ENCODE measurements around the gene SLC1A4.
"Not testable (repeated sequence)": the region's sequence is repeated elsewhere in the genome, so short reads cannot be mapped to it uniquely, and the experiment has no call there.

Gene SLC1A4

DNA sequence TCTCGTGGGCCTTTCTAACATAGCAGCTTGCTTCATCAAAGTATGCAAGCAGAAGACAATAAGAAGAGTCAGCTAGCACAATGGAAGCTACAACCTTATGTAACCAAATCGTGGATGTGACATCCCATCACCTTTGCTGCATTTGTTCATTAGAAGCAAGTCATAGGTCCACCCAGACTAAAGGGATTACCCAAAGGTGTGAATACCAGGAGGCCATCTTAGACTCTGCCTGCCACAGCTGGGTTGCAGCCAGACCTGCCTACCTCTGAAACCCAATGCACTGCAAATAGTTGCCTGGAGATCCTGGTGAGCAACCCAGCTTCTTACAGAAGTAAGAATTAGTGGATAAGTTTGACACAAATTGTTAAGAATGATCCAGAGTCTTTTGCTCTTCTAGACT is 10.6 kb downstream of the SLC1A4 start:
- H3K27ac ChIP-seq = no peak overlapping the region

DNA sequence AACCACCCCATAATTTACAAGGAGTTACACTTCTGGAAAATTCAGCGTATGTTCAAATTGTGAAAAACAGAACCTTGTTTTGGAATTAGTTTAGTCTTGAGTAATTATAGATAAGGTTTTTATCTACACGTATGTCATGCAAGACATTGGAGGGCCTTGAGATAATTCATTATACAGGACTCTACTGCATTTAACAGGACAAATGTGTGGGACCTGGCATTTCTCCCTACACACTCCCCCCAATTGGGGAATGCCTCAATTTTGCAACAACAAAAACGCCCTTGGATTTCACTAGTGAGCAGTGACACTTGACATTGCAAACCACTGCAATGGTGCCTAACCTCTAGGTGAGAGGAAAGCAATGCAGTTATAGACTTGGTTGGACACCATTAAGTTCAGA is 11.4 kb downstream of the SLC1A4 start:
- peaks cover 38% of the 10 kb centered on the region for H3K36me3 ChIP-seq
- TF ChIP-seq, protein P1, sequence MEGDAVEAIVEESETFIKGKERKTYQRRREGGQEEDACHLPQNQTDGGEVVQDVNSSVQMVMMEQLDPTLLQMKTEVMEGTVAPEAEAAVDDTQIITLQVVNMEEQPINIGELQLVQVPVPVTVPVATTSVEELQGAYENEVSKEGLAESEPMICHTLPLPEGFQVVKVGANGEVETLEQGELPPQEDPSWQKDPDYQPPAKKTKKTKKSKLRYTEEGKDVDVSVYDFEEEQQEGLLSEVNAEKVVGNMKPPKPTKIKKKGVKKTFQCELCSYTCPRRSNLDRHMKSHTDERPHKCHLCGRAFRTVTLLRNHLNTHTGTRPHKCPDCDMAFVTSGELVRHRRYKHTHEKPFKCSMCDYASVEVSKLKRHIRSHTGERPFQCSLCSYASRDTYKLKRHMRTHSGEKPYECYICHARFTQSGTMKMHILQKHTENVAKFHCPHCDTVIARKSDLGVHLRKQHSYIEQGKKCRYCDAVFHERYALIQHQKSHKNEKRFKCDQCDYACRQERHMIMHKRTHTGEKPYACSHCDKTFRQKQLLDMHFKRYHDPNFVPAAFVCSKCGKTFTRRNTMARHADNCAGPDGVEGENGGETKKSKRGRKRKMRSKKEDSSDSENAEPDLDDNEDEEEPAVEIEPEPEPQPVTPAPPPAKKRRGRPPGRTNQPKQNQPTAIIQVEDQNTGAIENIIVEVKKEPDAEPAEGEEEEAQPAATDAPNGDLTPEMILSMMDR (IDR thresholded peaks at IDR 0.05; ENCODE audit: low read depth, low read length) = no peak

More for the DNA sequence above, 10.6 kb downstream of the SLC1A4 start:
- no peak overlapping the region for H3K4me3 ChIP-seq (ENCODE audit: low read depth, low read length)
- no peaks in the 10 kb centered on the region for H3K27me3 ChIP-seq (ENCODE audit: insufficient read depth, low read depth, severe bottlenecking)
- no peaks in the 10 kb centered on the region for H3K9me3 ChIP-seq (ENCODE audit: severe bottlenecking)
- DNase-seq = no peak
- TF ChIP-seq, protein P1 (IDR thresholded peaks at IDR 0.05; ENCODE audit: low read depth, low read length) = no peak
- peaks cover 33% of the 10 kb centered on the region for H3K36me3 ChIP-seq

DNA sequence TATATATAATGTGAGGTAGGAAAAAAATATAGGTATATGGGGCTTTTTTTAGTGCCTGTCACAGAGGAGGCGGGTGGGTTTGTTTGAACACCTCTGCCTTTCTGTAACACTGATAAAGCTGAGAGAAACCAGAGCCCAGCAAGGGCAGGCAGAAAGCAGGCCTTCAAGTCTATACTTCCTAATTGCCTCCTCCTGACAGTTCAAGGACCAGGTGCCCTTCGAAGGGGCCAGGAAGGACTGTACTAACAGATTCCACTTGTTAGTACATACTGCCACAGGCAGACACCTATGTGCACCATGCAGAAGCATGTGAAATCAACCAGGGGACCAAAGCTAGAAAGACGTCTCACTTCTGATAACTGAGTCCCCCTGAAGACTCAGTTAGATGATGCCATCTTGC is 13.8 kb downstream of the SLC1A4 start:
- peaks cover 35% of the 10 kb centered on the region for H3K36me3 ChIP-seq
- no peak for DNase-seq
- H3K4me3 ChIP-seq (ENCODE audit: low read depth, low read length) = no peak overlapping the region
- no peaks in the 10 kb centered on the region for H3K27me3 ChIP-seq (ENCODE audit: insufficient read depth, low read depth, severe bottlenecking)
- TF ChIP-seq, protein P1 (IDR thresholded peaks at IDR 0.05; ENCODE audit: low read depth, low read length) = no peak
- no peaks in the 10 kb centered on the region for H3K9me3 ChIP-seq (ENCODE audit: severe bottlenecking)
- no peak overlapping the region for H3K27ac ChIP-seq

More for the DNA sequence above, 11.4 kb downstream of the SLC1A4 start:
- Histone ChIP-seq H3K9me3 (ENCODE audit: severe bottlenecking) (no peaks in the 10 kb centered on the region), H3K27ac (no peak overlapping the region), H3K27me3 (ENCODE audit: insufficient read depth, low read depth, severe bottlenecking) (no peaks in the 10 kb centered on the region), H3K4me3 (ENCODE audit: low read depth, low read length) (no peak overlapping the region)
- DNase-seq = no peak

- peaks cover 33% of the 10 kb centered on the region for H3K36me3 ChIP-seq
- not testable (repeated sequence) for H3K27ac ChIP-seq; H3K9me3 ChIP-seq (ENCODE audit: severe bottlenecking); H3K27me3 ChIP-seq (ENCODE audit: insufficient read depth, low read depth, severe bottlenecking); DNase-seq; H3K4me3 ChIP-seq (ENCODE audit: low read depth, low read length)
Measured at GRCh38 chr2:65004232-65004631, 15.0 kb downstream of the SLC1A4 start.

DNA sequence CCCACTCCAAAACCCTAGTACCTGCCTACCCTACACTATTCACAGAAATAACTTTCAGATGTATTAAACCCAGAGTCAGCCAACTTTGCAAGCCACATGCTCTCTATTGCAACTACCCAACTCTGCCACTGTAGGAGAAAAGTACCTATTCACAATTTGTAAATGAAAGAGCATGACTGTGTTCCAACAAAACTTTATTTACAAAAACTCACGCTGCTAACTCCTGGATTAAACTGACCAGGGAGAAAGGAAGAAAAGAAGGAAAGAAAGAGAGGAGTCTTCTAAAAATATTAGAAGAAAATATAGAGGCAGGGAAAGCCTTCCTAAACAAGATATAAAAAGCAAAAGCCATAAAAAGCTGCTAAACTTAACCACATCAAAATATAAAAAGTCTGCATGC is 24.6 kb downstream of the SLC1A4 start:
- no peaks in the 10 kb centered on the region for H3K27me3 ChIP-seq (ENCODE audit: insufficient read depth, low read depth, severe bottlenecking)
- no peak for DNase-seq
- H3K4me3 ChIP-seq (ENCODE audit: low read depth, low read length) = no peak overlapping the region
- no peaks in the 10 kb centered on the region for H3K9me3 ChIP-seq (ENCODE audit: severe bottlenecking)
- TF ChIP-seq, protein P1 (IDR thresholded peaks at IDR 0.05; ENCODE audit: low read depth, low read length) = no peak
- H3K27ac ChIP-seq = no peak overlapping the region
- H3K36me3 ChIP-seq = peaks cover 89% of the 10 kb centered on the region

GRCh38 chr2:65015731-65016130 is 26.5 kb downstream of the SLC1A4 start:
- Histone ChIP-seq H3K27me3 (ENCODE audit: insufficient read depth, low read depth, severe bottlenecking) (no peaks in the 10 kb centered on the region), H3K9me3 (ENCODE audit: severe bottlenecking) (no peaks in the 10 kb centered on the region), H3K27ac (no peak overlapping the region), H3K4me3 (ENCODE audit: low read depth, low read length) (no peak overlapping the region), H3K36me3 (peaks cover 98% of the 10 kb centered on the region)
- TF ChIP-seq, protein P1 (IDR thresholded peaks at IDR 0.05; ENCODE audit: low read depth, low read length) = no peak
- no peak for DNase-seq

All from WERI-Rb-1 (cell line).